Neural cell (in vitro differentiated cells): Measurements from ENCODE around the gene ZNF148. TPM values are rescaled to one million over a fixed set of nuclear protein-coding genes. Genes with fewer than 3 reads are reported as not detected.

Source experiments
- H2AFZ ChIP-seq: fragments of 200-600, 300-800 bp; sonication (generic), shearing (Covaris generic); 2 replicates; pipeline ENCODE4 v1.6.0; 2014; ENCODE audit warnings: low read depth, mild to moderate bottlenecking, antibody characterized with exemption, low read length, moderate library complexity
- H3F3A ChIP-seq: fragments of 200-600 bp; shearing (Covaris generic); 2 replicates; pipeline ENCODE4 v1.6.1; 2016; ENCODE audit warnings: mild to moderate bottlenecking, moderate library complexity, mixed read lengths, antibody characterized with exemption, low read length; ENCODE audit not compliant: insufficient read depth, poor library complexity, severe bottlenecking
- H3K27ac ChIP-seq: fragments of 200-600, 300-800 bp; sonication (generic), shearing (Covaris generic); 2 replicates; pipeline ENCODE4 v1.5.1; 2014; ENCODE audit warnings: mild to moderate bottlenecking, low read length, moderate library complexity
- H3K27me3 ChIP-seq: fragments of 300-800, 200-600 bp; sonication (generic), shearing (Covaris generic); 2 replicates; pipeline ENCODE4 v1.6.0; 2014; ENCODE audit warnings: mild to moderate bottlenecking, low read depth, low read length, moderate library complexity; ENCODE audit not compliant: insufficient read depth
- H3K36me3 ChIP-seq: fragments of 300-800, 200-600 bp; sonication (generic), shearing (Covaris generic); 2 replicates; pipeline ENCODE4 v1.5.1; 2014; ENCODE audit warnings: mild to moderate bottlenecking, antibody characterized with exemption, low read length, moderate library complexity; ENCODE audit not compliant: insufficient read depth
- H3K4me2 ChIP-seq: fragments of 300-800, 200-600 bp; sonication (generic), shearing (Covaris generic); 2 replicates; pipeline ENCODE4 v1.6.0; 2014; ENCODE audit warnings: mild to moderate bottlenecking, low read length
- H3K4me3 ChIP-seq: fragments of 300-800, 200-600 bp; sonication (generic), shearing (Covaris generic); 2 replicates; pipeline ENCODE4 v1.5.1; 2014; ENCODE audit warnings: mild to moderate bottlenecking, low read length, moderate library complexity
- H3K79me2 ChIP-seq: fragments of 200-600 bp; shearing (Covaris generic); replicated peaks from 2 replicates; pipeline ENCODE4 v1.6.0; 2014; ENCODE audit warnings: mild to moderate bottlenecking, low read length, moderate library complexity; ENCODE audit not compliant: insufficient read depth
- H3K9ac ChIP-seq: fragments of 300-800, 200-600 bp; sonication (generic), shearing (Covaris generic); 2 replicates; pipeline ENCODE4 v1.6.1; 2016; ENCODE audit warnings: mild to moderate bottlenecking, low read length, mixed read lengths
- H3K9me2 ChIP-seq: fragments of 200-600 bp; shearing (Covaris generic); 2 replicates; pipeline ENCODE4 v1.6.1; 2016; ENCODE audit warnings: mild to moderate bottlenecking, low read length, mixed read lengths; ENCODE audit not compliant: insufficient read depth
- H3K9me3 ChIP-seq: fragments of 200-600, 300-800 bp; sonication (generic), shearing (Covaris generic); 2 replicates; pipeline ENCODE4 v1.6.1; 2016; ENCODE audit warnings: mild to moderate bottlenecking, mixed run types, low read length, moderate library complexity, mixed read lengths
- H4K20me1 ChIP-seq: fragments of 200-600 bp; shearing (Covaris generic); 2 replicates; pipeline ENCODE4 v1.6.1; 2016; ENCODE audit warnings: mild to moderate bottlenecking, mixed run types; ENCODE audit not compliant: insufficient read depth
- EP300 ChIP-seq: fragments of 450-650 bp; conservative IDR thresholded peaks from 2 replicates; pipeline ENCODE4 v1.6.1; 2014; ENCODE audit warnings: antibody characterized with exemption, mild to moderate bottlenecking, moderate library complexity; ENCODE audit not compliant: poor library complexity, severe bottlenecking
- EZH2 ChIP-seq: fragments of 200-600, 300-800 bp; shearing (Covaris generic), sonication (generic); IDR thresholded peaks from 2 replicates; pipeline ENCODE4 v1.6.1; 2014; ENCODE audit warnings: antibody characterized with exemption, low read length, borderline replicate concordance, mild to moderate bottlenecking; ENCODE audit not compliant: insufficient read depth, poor library complexity, severe bottlenecking
- MXI1 ChIP-seq: fragments of 450-650 bp; conservative IDR thresholded peaks from 2 replicates; pipeline ENCODE4 v1.6.1; 2014; ENCODE audit warnings: antibody characterized with exemption, mild to moderate bottlenecking; ENCODE audit not compliant: poor library complexity, severe bottlenecking
- POLR2AphosphoS5 ChIP-seq: IDR thresholded peaks from 2 replicates; pipeline ENCODE4 v1.6.1; 2012
- RAD21 ChIP-seq: fragments of 450-650 bp; conservative IDR thresholded peaks from 2 replicates; pipeline ENCODE4 v1.6.1; 2014; ENCODE audit warnings: antibody characterized with exemption, mild to moderate bottlenecking, moderate library complexity
- SMC3 ChIP-seq: fragments of 450-650 bp; conservative IDR thresholded peaks from 2 replicates; pipeline ENCODE4 v1.6.1; 2014; ENCODE audit warnings: antibody characterized with exemption, mild to moderate bottlenecking, moderate library complexity; ENCODE audit not compliant: poor library complexity
- TAF1 ChIP-seq: IDR thresholded peaks from 2 replicates; pipeline ENCODE4 v1.6.1; 2012; ENCODE audit warnings: low read depth
- polyA plus RNA-seq: library from polyadenylated mRNA; depleted of rRNA; stranded (reverse); fragments of >200 nt; gene quantifications from 2 replicates; pipeline ENCODE4 v1.2.3, GENCODE V29; 2014
- TF ChIP-seq, protein P1 (sequence below): fragments of 450-650 bp; IDR thresholded peaks from 2 replicates; pipeline ENCODE4 v1.5.1; 2014; ENCODE audit warnings: antibody characterized with exemption, mild to moderate bottlenecking, moderate library complexity; ENCODE audit not compliant: poor library complexity, severe bottlenecking
- TF ChIP-seq, protein P2 (sequence below): IDR thresholded peaks from 2 replicates; pipeline ENCODE4 v1.6.1; 2012; ENCODE audit warnings: borderline replicate concordance

ZNF148 gene
- polyA plus RNA-seq, 1 donor from 2014 or later = 16.9 TPM

DNA sequence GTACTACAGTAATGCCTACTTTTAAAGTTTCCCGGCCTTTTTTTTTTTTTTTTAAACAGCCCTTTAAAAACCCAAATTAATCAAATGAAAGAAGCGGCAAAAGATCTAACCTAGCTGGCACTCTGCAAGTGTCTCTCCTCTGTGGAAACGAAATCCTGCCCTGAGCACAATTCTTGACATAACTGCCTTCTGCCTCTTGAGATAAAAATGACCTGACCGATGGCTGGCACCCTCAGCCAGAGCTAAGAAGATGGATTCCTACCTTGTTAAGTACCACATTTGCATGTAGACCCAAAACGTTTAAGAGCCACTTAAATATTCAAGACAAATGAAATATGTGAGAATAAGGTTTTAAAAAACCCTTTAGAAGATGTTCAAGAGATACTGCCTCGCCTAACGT, 146.0 kb downstream of the ZNF148 start:
- TF ChIP-seq, protein P1, sequence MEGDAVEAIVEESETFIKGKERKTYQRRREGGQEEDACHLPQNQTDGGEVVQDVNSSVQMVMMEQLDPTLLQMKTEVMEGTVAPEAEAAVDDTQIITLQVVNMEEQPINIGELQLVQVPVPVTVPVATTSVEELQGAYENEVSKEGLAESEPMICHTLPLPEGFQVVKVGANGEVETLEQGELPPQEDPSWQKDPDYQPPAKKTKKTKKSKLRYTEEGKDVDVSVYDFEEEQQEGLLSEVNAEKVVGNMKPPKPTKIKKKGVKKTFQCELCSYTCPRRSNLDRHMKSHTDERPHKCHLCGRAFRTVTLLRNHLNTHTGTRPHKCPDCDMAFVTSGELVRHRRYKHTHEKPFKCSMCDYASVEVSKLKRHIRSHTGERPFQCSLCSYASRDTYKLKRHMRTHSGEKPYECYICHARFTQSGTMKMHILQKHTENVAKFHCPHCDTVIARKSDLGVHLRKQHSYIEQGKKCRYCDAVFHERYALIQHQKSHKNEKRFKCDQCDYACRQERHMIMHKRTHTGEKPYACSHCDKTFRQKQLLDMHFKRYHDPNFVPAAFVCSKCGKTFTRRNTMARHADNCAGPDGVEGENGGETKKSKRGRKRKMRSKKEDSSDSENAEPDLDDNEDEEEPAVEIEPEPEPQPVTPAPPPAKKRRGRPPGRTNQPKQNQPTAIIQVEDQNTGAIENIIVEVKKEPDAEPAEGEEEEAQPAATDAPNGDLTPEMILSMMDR = no peak
- no peak for TF ChIP-seq RAD21
- no peak for TF ChIP-seq EZH2
- no peak for TF ChIP-seq MXI1
- TF ChIP-seq SMC3 = no peak
- TF ChIP-seq, protein P2, sequence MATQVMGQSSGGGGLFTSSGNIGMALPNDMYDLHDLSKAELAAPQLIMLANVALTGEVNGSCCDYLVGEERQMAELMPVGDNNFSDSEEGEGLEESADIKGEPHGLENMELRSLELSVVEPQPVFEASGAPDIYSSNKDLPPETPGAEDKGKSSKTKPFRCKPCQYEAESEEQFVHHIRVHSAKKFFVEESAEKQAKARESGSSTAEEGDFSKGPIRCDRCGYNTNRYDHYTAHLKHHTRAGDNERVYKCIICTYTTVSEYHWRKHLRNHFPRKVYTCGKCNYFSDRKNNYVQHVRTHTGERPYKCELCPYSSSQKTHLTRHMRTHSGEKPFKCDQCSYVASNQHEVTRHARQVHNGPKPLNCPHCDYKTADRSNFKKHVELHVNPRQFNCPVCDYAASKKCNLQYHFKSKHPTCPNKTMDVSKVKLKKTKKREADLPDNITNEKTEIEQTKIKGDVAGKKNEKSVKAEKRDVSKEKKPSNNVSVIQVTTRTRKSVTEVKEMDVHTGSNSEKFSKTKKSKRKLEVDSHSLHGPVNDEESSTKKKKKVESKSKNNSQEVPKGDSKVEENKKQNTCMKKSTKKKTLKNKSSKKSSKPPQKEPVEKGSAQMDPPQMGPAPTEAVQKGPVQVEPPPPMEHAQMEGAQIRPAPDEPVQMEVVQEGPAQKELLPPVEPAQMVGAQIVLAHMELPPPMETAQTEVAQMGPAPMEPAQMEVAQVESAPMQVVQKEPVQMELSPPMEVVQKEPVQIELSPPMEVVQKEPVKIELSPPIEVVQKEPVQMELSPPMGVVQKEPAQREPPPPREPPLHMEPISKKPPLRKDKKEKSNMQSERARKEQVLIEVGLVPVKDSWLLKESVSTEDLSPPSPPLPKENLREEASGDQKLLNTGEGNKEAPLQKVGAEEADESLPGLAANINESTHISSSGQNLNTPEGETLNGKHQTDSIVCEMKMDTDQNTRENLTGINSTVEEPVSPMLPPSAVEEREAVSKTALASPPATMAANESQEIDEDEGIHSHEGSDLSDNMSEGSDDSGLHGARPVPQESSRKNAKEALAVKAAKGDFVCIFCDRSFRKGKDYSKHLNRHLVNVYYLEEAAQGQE = no peak
- TF ChIP-seq POLR2AphosphoS5 = no peak
- TF ChIP-seq EP300 = no peak
- no peak for TF ChIP-seq TAF1
- Histone ChIP-seq H3K79me2 (no peaks in the 10 kb centered on the region), H2AFZ (no peak overlapping the region), H3K9ac (no peak overlapping the region), H3K4me2 (no peak overlapping the region), H3K9me2 (no peaks in the 10 kb centered on the region), H3K36me3 (no peaks in the 10 kb centered on the region), H3K27ac (no peak overlapping the region), H3K9me3 (no peaks in the 10 kb centered on the region), H4K20me1 (no peaks in the 10 kb centered on the region), H3F3A (no peaks in the 10 kb centered on the region), H3K27me3 (no peaks in the 10 kb centered on the region), H3K4me3 (no peak overlapping the region)

DNA sequence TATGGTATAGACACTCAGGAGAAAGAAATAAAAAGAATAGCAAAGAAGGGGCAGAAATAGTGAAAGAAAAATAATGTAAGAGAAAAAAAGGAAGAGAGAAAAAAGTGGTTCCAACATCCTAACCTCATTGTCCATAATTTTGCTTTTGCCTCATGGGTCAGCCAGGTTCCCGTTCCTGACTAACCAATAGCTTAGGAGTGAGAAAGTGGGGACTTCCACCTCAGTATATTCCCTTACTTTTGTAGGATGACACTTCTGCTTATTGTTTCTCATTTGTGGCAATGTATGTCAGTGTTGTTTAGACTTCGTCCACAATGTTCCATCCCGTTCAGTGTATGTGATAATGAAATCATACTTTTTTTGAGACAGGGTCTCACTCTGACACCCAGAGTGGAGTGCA, 153.3 kb downstream of the ZNF148 start:
- TF ChIP-seq MXI1 = no peak
- TF ChIP-seq, protein P2 = no peak
- TF ChIP-seq SMC3 = no peak
- TF ChIP-seq POLR2AphosphoS5 = no peak
- no peak for TF ChIP-seq EP300
- Histone ChIP-seq H3K27ac (no peak overlapping the region), H2AFZ (no peak overlapping the region), H4K20me1 (no peaks in the 10 kb centered on the region), H3K9ac (no peak overlapping the region), H3K36me3 (no peaks in the 10 kb centered on the region), H3K79me2 (no peaks in the 10 kb centered on the region), H3K4me2 (no peak overlapping the region), H3K27me3 (no peaks in the 10 kb centered on the region), H3F3A (no peaks in the 10 kb centered on the region), H3K9me3 (no peaks in the 10 kb centered on the region), H3K4me3 (no peak overlapping the region), H3K9me2 (no peaks in the 10 kb centered on the region)
